Measurements from ENCODE around the gene CFAP54.

DNA sequence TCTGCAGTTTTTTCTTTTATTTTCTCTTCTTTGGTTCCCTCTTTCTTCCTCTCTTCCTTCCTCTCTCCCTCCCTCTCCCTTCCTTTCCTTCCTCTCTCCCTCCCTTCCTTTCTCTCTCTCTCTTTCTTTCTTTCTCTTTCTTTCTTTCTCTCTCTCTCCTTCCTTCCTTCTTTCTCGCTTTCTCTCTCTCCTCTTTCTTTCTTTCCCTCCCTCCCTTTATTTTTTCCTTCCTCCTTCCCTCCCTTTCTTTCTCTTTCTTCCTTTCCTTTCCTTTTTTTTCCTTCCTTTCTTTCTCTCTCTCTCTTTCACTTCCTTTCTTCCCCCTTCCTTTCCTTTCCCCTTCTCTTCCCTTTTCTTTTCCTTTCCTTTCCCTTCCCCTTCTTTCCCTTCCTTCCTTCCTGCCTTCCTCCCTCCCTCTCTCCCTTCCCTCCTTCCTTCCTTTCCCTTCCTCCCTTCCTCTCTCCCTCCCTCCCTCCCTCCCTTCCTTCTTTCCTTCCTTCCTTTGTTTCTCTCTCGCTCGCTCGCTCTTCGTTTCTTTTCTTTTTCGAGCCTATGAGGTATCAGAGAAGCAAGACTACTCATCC is 13.7 kb downstream of the CFAP54 start:
- no peak for TF ChIP-seq SMC3 (IDR thresholded peaks at IDR 0.05; ENCODE audit: low read depth, low read length)
- no peak for TF ChIP-seq EZH2phosphoT487 (IDR thresholded peaks at IDR 0.05; ENCODE audit: borderline replicate concordance, low read depth)
- TF ChIP-seq, protein P1, sequence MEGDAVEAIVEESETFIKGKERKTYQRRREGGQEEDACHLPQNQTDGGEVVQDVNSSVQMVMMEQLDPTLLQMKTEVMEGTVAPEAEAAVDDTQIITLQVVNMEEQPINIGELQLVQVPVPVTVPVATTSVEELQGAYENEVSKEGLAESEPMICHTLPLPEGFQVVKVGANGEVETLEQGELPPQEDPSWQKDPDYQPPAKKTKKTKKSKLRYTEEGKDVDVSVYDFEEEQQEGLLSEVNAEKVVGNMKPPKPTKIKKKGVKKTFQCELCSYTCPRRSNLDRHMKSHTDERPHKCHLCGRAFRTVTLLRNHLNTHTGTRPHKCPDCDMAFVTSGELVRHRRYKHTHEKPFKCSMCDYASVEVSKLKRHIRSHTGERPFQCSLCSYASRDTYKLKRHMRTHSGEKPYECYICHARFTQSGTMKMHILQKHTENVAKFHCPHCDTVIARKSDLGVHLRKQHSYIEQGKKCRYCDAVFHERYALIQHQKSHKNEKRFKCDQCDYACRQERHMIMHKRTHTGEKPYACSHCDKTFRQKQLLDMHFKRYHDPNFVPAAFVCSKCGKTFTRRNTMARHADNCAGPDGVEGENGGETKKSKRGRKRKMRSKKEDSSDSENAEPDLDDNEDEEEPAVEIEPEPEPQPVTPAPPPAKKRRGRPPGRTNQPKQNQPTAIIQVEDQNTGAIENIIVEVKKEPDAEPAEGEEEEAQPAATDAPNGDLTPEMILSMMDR (IDR thresholded peaks at IDR 0.05): no peak
- TF ChIP-seq POLR2AphosphoS5 (IDR thresholded peaks at IDR 0.05; ENCODE audit: low read depth, low read length): no peak
- no peak for TF ChIP-seq RAD21 (IDR thresholded peaks at IDR 0.05; ENCODE audit: low read length)
- no peak for TF ChIP-seq SIN3A (IDR thresholded peaks at IDR 0.05; ENCODE audit: borderline replicate concordance, low read depth, low read length)
- no peak for TF ChIP-seq RFX5 (IDR thresholded peaks at IDR 0.05; ENCODE audit: low read length)
